ENCODE measurements around the gene SUSD4. TPM values are rescaled to one million over a fixed set of nuclear protein-coding genes. Genes with fewer than 3 reads are reported as not detected.

Gene SUSD4
- polyA plus RNA-seq, 6 donors from 2014 or later: not detected

DNA sequence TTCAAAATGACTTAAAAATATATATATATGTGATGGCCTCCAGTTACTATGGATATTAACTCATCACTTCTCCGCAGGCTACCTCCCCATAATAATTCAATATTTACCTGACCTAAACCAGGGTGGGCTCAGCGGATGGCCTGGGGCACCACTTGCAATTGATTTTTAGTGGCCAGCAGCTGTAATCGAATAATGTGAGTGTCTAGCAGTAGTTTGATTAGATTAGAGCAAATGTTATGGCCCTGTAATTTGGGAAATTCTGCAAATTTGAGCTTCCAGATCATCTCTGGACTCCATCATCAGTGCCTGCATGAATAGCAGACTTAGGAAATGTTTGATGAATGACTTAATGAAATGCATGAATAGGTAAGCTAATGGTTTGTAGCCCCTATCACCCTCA lies 14.7 kb downstream of the SUSD4 start:
- Mint-ChIP-seq H3K4me3 (no peak overlapping the region), H3K36me3 (no peaks in the 10 kb centered on the region), H3K27me3 (peaks cover 18 to 49% (median 22%) of the 10 kb centered on the region in 3 donors), H3K4me1 (no peaks in the 10 kb centered on the region), H3K9me3 (peaks cover 0 to 2% (median 0%) of the 10 kb centered on the region in 7 donors), H3K27ac (no peak overlapping the region)
- ATAC-seq (ENCODE audit: low read depth in 2 of 2) (no peak), DNase-seq (no peak)

DNA sequence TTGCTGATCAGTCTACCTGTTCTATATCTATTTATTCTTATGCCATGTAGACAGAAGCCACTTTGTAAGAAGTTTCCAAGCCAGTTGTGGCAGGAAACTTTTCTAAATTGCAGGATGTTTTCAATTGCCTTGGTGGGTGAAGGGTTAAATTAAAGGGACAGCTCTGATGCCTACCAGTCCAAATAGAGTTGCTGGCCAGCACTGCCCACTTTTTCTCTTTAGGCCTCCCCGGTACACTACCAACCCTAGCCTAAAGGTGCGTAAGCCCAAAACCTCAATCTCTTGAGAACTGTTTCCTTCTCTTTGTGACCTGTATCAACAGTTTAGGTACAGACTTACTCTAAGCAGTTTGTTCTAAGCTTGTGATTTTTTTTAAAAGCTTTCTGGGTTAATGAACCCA lies 15.5 kb downstream of the SUSD4 start:
- no peaks in the 10 kb centered on the region for H3K36me3 Mint-ChIP-seq
- H3K27ac Mint-ChIP-seq: no peak overlapping the region
- DNase-seq (no peak), ATAC-seq (ENCODE audit: low read depth in 2 of 2) (no peak)
- H3K4me1 Mint-ChIP-seq: no peaks in the 10 kb centered on the region
- no peak overlapping the region for H3K4me3 Mint-ChIP-seq
- peaks cover 0 to 2% (median 0%) of the 10 kb centered on the region in 7 donors for H3K9me3 Mint-ChIP-seq
- peaks cover 18 to 50% (median 18%) of the 10 kb centered on the region in 3 donors for H3K27me3 Mint-ChIP-seq

DNA sequence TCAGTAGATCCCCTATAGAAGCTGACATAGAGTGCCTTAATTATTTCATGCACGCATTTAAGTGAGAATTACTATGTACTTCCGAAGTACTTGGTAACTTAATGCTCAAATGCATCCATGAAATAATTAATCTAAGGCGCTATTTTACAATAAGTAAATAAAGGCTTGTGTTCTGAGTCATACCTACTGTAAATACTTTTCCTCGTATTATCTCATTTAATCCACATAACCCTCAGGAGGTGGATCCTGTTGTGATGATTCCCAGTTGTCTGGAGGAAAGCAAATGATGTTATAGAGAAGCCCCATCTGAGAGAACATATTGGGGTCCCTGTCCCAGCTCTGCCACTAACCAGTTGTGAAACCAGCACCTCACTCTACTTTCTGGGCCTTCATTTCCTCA lies 16.4 kb downstream of the SUSD4 start:
- Mint-ChIP-seq H3K9me3 (peaks cover 0 to 2% (median 0%) of the 10 kb centered on the region in 7 donors), H3K27me3 (peaks cover 10 to 42% (median 10%) of the 10 kb centered on the region in 3 donors), H3K4me3 (no peak overlapping the region), H3K27ac (no peak overlapping the region), H3K4me1 (no peaks in the 10 kb centered on the region), H3K36me3 (no peaks in the 10 kb centered on the region)
- DNase-seq (no peak), ATAC-seq (ENCODE audit: low read depth in 2 of 2) (no peak)

DNA sequence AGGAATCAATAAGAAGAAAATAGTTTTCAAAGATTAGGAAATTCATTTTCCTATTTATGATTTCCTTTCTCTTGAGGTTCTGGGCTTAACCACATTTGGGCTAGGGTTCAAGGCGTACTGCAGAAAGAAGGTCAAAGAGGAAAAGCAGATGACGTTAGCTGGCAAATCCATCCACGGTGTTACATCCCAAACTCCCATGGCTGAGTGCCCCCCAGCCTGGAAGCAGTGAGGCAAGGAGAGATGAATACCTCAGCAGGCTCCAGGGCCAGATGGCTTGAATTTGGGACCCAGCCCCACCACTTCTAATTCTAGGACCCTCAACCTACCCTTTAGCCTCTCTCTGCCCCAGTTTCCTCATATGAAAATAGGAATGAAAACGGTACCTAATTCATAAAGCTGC lies 17.7 kb downstream of the SUSD4 start:
- Mint-ChIP-seq H3K4me3 (no peak overlapping the region), H3K4me1 (no peaks in the 10 kb centered on the region), H3K9me3 (peaks cover 0 to 2% (median 0%) of the 10 kb centered on the region in 7 donors)

DNA sequence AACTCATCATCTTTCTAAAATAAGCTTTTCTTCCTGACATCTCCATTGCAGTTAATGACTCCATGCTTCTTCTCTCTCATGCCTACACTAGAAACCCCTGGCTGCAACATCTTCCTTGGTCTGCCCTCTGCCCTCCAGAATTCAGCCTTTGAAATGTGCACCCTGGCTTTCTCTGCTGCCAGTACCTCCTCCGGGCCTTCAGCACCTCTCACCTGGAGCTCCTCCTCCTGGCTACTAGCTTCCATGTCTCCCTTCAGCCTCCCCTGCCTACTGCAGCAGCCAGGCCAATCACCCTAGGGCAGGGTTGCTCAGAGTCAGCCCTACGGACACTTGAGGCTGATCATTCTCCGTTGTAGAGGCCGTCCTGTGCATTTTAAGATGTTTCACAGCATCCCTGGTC lies 18.3 kb downstream of the SUSD4 start:
- DNase-seq: no peak
- Mint-ChIP-seq H3K4me1 (no peaks in the 10 kb centered on the region), H3K9me3 (peaks cover 0 to 2% (median 0%) of the 10 kb centered on the region in 7 donors), H3K27ac (no peak overlapping the region), H3K36me3 (no peaks in the 10 kb centered on the region), H3K4me3 (no peak overlapping the region), H3K27me3 (peaks cover 5 to 32% (median 10%) of the 10 kb centered on the region in 3 donors)
- ATAC-seq (ENCODE audit: low read depth in 2 of 2): no peak

More for the DNA sequence above, 17.7 kb downstream of the SUSD4 start:
- Mint-ChIP-seq H3K27ac (peak overlapping the region in 1 of 6 donors; percentile 46), H3K27me3 (peaks cover 5 to 36% (median 10%) of the 10 kb centered on the region in 3 donors), H3K36me3 (no peaks in the 10 kb centered on the region)
- ATAC-seq (ENCODE audit: low read depth in 2 of 2) (no peak), DNase-seq (no peak)

DNA sequence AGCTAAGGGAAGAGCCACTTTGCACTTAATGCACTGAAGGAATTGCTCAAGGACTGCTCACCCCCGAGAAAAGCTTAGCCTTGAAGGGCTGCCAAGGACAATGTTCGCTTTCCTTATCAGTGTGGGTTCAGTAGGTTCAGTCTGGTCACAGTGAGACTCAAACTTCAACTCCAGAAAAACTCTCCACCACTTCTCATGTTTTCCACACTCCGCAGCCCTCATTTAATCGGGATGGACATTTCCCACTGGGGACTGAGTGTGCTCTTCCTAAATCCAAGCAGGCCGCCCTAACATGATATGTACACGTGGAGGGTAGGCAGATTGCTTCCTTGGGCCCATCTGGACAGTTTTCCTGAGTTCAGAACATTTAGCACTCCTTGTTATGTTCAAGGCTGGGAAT lies 19.5 kb downstream of the SUSD4 start:
- no peak overlapping the region for H3K4me3 Mint-ChIP-seq
- DNase-seq (no peak), ATAC-seq (ENCODE audit: low read depth in 2 of 2) (no peak)
- H3K9me3 Mint-ChIP-seq: no peaks in the 10 kb centered on the region
- peaks cover 5 to 27% (median 10%) of the 10 kb centered on the region in 3 donors for H3K27me3 Mint-ChIP-seq
- no peaks in the 10 kb centered on the region for H3K4me1 Mint-ChIP-seq
- no peaks in the 10 kb centered on the region for H3K36me3 Mint-ChIP-seq
- no peak overlapping the region for H3K27ac Mint-ChIP-seq

DNA sequence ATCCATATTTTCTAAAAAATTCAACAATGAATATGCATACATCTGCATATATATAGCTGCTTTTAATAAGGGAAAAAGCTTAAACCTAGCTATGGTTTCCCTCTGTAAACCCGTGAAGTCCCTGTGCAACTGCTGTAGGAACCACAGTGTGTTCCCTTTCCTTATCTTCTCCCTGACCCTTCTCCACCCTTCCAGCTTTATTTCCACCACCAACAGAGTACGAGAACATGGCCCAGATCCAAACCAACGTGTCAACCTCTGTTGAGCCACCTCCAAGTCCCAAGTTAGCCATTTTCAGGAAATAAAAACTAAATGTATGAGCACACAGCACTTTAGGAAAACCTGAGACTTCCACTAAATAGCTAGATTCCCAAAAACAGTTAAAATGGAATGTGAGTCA lies 20.3 kb downstream of the SUSD4 start:
- no peak overlapping the region for H3K27ac Mint-ChIP-seq
- H3K36me3 Mint-ChIP-seq: no peaks in the 10 kb centered on the region
- no peaks in the 10 kb centered on the region for H3K9me3 Mint-ChIP-seq
- ATAC-seq (ENCODE audit: low read depth in 2 of 2) (no peak), DNase-seq (no peak)
- peaks cover 7 to 33% (median 15%) of the 10 kb centered on the region in 3 donors for H3K27me3 Mint-ChIP-seq
- H3K4me1 Mint-ChIP-seq: no peaks in the 10 kb centered on the region
- no peak overlapping the region for H3K4me3 Mint-ChIP-seq

DNA sequence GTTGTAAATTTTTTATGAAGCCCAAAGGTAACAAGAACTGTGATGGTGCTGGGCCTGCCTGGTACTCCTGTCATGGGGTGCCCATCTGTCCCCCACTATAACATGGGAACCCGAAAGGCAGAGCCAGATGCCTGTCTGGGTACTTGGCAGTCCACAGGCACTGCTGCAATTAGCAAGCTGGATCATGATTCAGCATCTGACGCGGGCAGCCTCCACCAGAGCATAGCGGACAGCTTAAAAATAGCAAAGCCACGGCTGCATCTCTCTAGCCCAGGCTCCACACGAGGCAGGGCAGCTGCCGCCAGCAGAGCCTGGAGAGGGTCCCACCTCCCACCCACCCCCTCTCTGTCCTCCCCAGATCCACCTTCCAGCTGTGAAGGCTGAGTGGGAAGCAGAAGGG lies 22.9 kb downstream of the SUSD4 start:
- Mint-ChIP-seq H3K36me3 (no peaks in the 10 kb centered on the region), H3K27me3 (peaks cover 15 to 31% (median 28%) of the 10 kb centered on the region in 3 donors), H3K4me1 (no peaks in the 10 kb centered on the region), H3K4me3 (no peak overlapping the region), H3K9me3 (peaks cover 0 to 2% (median 0%) of the 10 kb centered on the region in 7 donors), H3K27ac (no peak overlapping the region)
- ATAC-seq (ENCODE audit: low read depth in 2 of 2) (no peak), DNase-seq (no peak)

DNA sequence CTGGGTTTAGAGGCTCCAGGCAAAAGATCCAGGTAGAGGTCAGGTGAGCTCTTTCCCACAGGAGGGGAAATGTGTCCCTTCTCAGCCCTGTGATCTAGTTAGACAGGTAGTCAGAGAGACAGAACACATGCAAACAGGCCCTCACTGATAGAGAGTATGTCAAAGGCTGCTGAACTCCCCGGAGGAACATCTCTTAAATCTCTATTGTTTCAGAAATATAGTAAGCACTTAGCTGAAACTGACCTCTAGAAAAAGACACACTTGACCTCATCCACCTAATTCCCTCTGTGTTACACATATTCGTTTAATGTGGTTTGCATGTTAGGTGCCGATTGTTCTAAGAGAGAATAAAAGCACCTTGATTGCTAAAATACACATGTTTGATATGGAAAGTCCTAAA lies 23.3 kb downstream of the SUSD4 start:
- no peak for ATAC-seq (ENCODE audit: low read depth in 2 of 2)
- no peak for DNase-seq
- no peaks in the 10 kb centered on the region for H3K4me1 Mint-ChIP-seq
- H3K36me3 Mint-ChIP-seq: no peaks in the 10 kb centered on the region
- no peak overlapping the region for H3K27ac Mint-ChIP-seq
- peaks cover 0 to 2% (median 0%) of the 10 kb centered on the region in 7 donors for H3K9me3 Mint-ChIP-seq
- no peak overlapping the region for H3K4me3 Mint-ChIP-seq
- peaks cover 15 to 26% (median 23%) of the 10 kb centered on the region in 3 donors for H3K27me3 Mint-ChIP-seq

DNA sequence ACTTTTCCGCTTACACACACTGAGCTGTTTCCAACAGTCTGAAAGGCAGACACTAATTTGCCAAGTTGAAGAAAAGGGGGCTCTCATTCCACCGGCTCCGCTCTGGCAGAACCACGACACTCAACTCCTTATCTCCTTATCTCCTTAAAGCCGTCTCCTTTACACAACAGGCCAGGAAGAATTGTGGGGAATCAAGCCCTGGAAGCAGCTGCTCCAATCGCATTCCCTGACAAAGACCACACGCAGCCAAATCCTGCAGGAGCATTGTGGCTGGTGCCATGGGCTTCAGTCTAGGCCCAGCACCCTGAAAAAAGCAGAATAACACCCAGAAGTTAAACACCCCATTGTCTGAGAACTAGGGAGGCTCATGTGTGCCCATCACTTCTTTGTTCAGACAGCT lies 24.1 kb downstream of the SUSD4 start:
- Mint-ChIP-seq H3K27ac (no peak overlapping the region), H3K4me1 (no peaks in the 10 kb centered on the region), H3K4me3 (no peak overlapping the region), H3K9me3 (peaks cover 0 to 2% (median 0%) of the 10 kb centered on the region in 7 donors), H3K36me3 (no peaks in the 10 kb centered on the region), H3K27me3 (peaks cover 17 to 23% (median 21%) of the 10 kb centered on the region in 3 donors)
- ATAC-seq (ENCODE audit: low read depth in 2 of 2) (no peak), DNase-seq (no peak)

DNA sequence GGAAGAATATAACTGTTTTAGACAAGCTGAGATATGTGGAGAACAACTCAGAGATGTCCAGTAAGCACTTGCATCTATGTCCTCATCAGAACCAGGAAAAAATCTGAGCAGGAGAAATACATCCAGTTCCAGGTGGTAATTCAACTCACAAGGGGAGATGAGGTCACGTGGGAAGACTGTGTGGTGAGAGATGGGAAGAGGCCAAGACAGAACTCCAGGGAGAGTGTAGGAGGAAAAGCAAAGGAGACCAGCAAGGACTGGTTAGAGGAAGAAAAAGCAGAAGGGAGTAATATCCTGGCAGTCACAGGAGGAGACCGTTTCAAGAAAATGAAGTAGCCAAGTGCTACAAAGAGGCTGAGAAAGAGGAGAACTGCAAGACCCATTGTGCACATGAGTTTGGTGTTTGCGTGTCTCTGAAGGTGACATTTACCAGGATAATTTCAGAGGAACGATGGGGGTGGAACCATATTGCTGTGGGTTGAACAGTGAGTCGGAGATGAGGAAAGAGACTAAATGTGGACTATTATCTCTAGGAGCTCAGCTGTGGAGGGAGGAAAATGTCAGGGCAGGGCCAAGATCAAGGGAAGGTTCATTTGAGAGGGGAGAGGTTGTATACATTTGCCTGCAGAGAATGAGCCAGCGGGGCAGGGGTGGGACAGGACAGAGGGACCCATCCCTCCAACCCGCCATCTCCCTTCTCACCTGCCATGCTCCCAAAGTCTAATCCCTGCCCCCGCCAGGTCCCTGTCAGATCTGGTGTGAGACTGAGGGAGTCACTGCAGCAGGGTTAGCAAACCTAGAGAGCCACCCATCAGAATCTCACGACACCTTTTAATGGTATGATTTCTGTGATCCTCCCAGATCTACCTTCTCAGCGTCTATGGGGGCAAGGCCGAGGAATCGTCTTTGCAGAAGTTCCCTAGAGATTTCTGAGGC lies 24.9 kb downstream of the SUSD4 start:
- Mint-ChIP-seq H3K9me3 (peaks cover 0 to 2% (median 0%) of the 10 kb centered on the region in 7 donors), H3K27ac (no peak overlapping the region), H3K4me1 (no peaks in the 10 kb centered on the region), H3K36me3 (no peaks in the 10 kb centered on the region), H3K4me3 (no peak overlapping the region), H3K27me3 (peaks cover 14 to 19% (median 18%) of the 10 kb centered on the region in 3 donors)
- ATAC-seq (ENCODE audit: low read depth in 2 of 2) (no peak), DNase-seq (no peak)

DNA sequence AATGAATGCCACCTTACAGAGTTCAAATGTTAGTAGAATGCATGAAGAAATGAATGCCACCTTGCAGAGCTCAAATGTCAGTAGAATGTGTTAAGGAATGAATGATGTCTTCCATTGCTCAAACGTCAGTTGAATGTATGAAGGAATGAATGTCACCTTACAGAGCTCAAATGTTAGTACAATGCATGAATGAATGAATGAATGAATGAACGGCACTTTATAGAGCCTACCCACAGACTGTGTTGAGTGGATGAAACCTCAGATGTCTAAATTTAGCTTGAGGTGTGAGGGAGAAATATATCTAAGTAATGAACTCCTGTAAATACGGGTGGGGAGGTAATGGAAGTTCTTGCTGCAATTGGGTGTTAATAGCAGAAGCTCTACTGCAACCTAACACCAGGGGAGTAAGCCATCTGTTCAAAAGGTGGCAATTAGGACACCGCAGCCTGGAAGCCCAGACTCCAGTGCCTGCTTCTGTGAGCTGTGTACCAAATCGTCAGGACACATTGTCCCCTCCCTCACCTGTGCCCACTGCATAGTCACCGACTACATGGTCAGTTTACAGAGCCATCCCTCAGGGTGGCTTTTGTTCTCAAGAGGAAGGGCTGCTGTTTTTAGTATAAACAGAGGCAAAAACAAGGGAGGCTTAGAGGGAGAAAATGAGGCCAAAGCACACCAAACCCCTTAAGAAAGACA lies 26.7 kb downstream of the SUSD4 start:
- Mint-ChIP-seq H3K27me3 (peaks cover 14 to 19% (median 18%) of the 10 kb centered on the region in 3 donors), H3K4me1 (no peaks in the 10 kb centered on the region), H3K9me3 (peaks cover 0 to 2% (median 0%) of the 10 kb centered on the region in 7 donors), H3K4me3 (no peak overlapping the region), H3K27ac (no peak overlapping the region), H3K36me3 (no peaks in the 10 kb centered on the region)
- ATAC-seq (ENCODE audit: low read depth in 2 of 2) (no peak), DNase-seq (no peak)

DNA sequence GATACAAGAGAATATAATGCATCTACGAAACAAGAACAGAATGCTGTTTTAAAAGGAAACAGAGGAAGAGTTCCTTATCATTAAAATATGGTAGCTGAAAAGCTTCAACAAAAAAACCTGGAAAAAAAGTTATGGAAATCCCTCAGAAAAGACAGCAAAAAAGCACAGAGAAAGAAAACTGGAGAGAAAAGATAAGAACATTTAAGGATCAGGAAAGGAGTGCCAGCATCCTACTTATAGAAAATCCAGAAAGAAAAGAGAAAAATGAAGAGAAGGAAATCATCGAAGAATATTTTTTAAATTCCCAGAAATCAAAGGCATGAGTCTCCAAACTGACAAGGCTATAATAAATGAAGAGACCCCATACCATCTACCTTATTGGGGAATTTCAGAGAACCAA lies 29.8 kb downstream of the SUSD4 start:
- H3K27ac Mint-ChIP-seq: no peak overlapping the region
- H3K9me3 Mint-ChIP-seq: peaks cover 0 to 5% (median 2%) of the 10 kb centered on the region in 7 donors
- ATAC-seq (ENCODE audit: low read depth in 2 of 2) (no peak), DNase-seq (no peak)
- H3K36me3 Mint-ChIP-seq: no peaks in the 10 kb centered on the region
- H3K27me3 Mint-ChIP-seq: peaks cover 18 to 25% (median 21%) of the 10 kb centered on the region in 3 donors
- no peaks in the 10 kb centered on the region for H3K4me1 Mint-ChIP-seq
- H3K4me3 Mint-ChIP-seq: no peak overlapping the region
